GM21825 (cell line): Measurements from ENCODE around the gene PRR23B.

Experiments
- ATAC-seq: cut with Tn5 transposase; IDR thresholded peaks from one replicate; pipeline ENCODE4 v1.9.1; 2021; ENCODE audit warnings: mild to moderate bottlenecking, moderate library complexity; ENCODE audit not compliant: unreplicated experiment

PRR23B gene

GRCh38 chr3:138975351-138975750 is 45.4 kb downstream of the PRR23B start:
- no peak for ATAC-seq

- ATAC-seq: no peak
These were observed 46.3 kb downstream of the PRR23B start for GRCh38 chr3:138974462-138974861.

- ATAC-seq: no peak
These were observed 47.8 kb downstream of the PRR23B start for GRCh38 chr3:138972941-138973340.

GRCh38 chr3:138971766-138972320 is 48.9 kb downstream of the PRR23B start:
- no peak for ATAC-seq
